ENCODE results near the gene PREPL. TPM values are rescaled to one million over a fixed set of nuclear protein-coding genes. Genes with fewer than 3 reads are reported as not detected.

PREPL gene
- total and polyA plus RNA-seq, 2 of the 4 experiments (the other 2 are of a cell fraction): 27.6 to 39.6 TPM

DNA sequence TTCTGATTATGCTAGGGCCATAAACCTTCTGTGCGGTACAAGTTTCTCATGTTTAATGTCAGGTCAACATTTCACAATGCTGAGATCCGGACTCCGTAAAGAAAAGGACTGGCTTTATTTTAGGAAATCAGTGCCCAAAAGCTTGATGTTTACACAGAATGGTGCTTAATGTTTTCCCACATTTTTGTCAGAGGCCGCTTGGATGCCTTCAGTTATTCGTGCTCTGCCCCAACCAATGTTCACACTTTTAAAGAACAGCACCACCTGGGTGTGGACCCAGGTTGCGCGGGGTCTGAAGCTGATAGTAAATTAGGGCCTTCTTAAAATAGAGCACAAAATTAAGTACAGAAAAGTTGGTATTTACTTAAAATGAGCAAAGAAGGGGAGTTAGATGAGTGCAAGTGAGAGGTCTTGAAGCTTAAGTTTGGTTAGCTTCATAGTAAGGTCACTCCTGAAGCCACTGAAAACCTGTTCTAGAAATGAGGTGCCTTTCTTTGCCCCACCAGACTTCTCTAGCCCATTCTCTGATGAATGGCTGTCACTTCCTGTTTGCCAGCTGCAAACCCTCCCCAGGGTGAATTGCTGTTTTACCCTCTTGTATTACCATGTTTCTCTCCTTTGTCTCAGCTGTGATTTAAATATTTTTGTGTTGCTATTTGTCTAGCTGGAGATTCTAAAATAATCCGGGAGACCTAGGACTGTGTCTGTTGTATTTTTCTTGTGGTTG lies 65.5 kb downstream of the PREPL start:
- POLR2A ChIA-PET (ENCODE audit: unreplicated experiment): no interaction called here
- no peak overlapping the region for H2BK120ac ChIP-seq (ENCODE audit: low read depth, low read length)
- H4K91ac ChIP-seq (ENCODE audit: insufficient read depth, low read depth, low read length): no peak overlapping the region
- dilution Hi-C loops (cut with HindIII; ENCODE audit: low sequenced_read_pairs, unreplicated experiment) (no loop called here), intact Hi-C loops (cut with micrococcal nuclease) (loop anchor here (10.0 kb wide), 1 partner anchor 659 kb away; no protein-coding TSS in a partner anchor), in situ Hi-C loops (cut with MboI; ENCODE audit: low sequenced_read_pairs) (loop anchor here (25.0 kb wide), 1 partner anchor 208 kb away; no protein-coding TSS in a partner anchor)
- H3K4me3 ChIP-seq (ENCODE audit: insufficient read depth, low read depth, low read length): no peak overlapping the region
- H2BK5ac ChIP-seq (ENCODE audit: low read depth, low read length, poor library complexity, severe bottlenecking): no peak overlapping the region
- CTCF ChIA-PET: interaction anchor here (0.5 to 1.3 kb wide), 3 partner anchors 140 to 1311 kb away, joined by 3 read pairs; no protein-coding TSS in a partner anchor
- no peak overlapping the region for H3K27ac ChIP-seq (ENCODE audit: insufficient read depth, low read length)
- H2BK15ac ChIP-seq (ENCODE audit: low read depth, low read length): no peak overlapping the region
- no peak overlapping the region for H2AK9ac ChIP-seq (replicated peaks; ENCODE audit: low read depth, low read length, poor library complexity)
- H3K23ac ChIP-seq (ENCODE audit: low read depth, low read length): no peak overlapping the region
- no peaks in the 10 kb centered on the region for H3K9me3 ChIP-seq (ENCODE audit: control insufficient read depth, insufficient read depth, low read length)
- no peaks in the 10 kb centered on the region for H3K36me3 ChIP-seq (ENCODE audit: control insufficient read depth, insufficient read depth, low read length)
- BruUV-seq (replicated peaks): no TSS peak
- no peak overlapping the region for H2BK20ac ChIP-seq (ENCODE audit: low read depth, low read length)
- DNase-seq (no peak), ATAC-seq (ENCODE audit: low read depth) (no peak)
- no peak overlapping the region for H3K4ac ChIP-seq (ENCODE audit: low read depth, low read length)
- peaks cover 7% of the 10 kb centered on the region; the same call in 1 of the 2 replicates for H3K9me1 ChIP-seq (ENCODE audit: insufficient read depth, low read length)
- H4K8ac ChIP-seq (ENCODE audit: low read depth in 2 of 2, low read length in 2 of 2): no peak overlapping the region
- H3K4me1 ChIP-seq (ENCODE audit: control insufficient read depth, insufficient read depth, low read length): peaks cover 5% of the 10 kb centered on the region
- H3K14ac ChIP-seq (replicated peaks; ENCODE audit: low read depth, low read length): no peak overlapping the region
- no peak overlapping the region for H3K4me2 ChIP-seq (ENCODE audit: low read depth, low read length)
- H4K5ac ChIP-seq (ENCODE audit: low read depth, low read length): no peak overlapping the region
- 43% methylated on average over 4 of the region's 8 CpGs; no CpG with 5 or more reads in 1 of the 2 experiments for WGBS, 2 experiments (ENCODE audit: extremely low coverage in 2 of 2, insufficient read length in 1 of 2)
- no peak overlapping the region for H3K56ac ChIP-seq (ENCODE audit: extremely low read depth, insufficient read depth, low read length)
- no peak overlapping the region for H2AK5ac ChIP-seq (ENCODE audit: low read depth, low read length)
- no peak overlapping the region for H3K18ac ChIP-seq (ENCODE audit: low read depth, low read length)
- peaks cover 3% of the 10 kb centered on the region; the same call in 1 of the 2 replicates for H4K20me1 ChIP-seq (ENCODE audit: insufficient read depth, low read length)
- H3K9ac ChIP-seq (ENCODE audit: low read depth, low read length): no peak overlapping the region
- no peaks in the 10 kb centered on the region for H3K79me1 ChIP-seq (ENCODE audit: low read depth in 1 of 2, low read length in 2 of 2)
- no peak overlapping the region for H2AFZ ChIP-seq (replicated peaks; ENCODE audit: low read length, poor library complexity)
- peaks cover 21% of the 10 kb centered on the region for H3K27me3 ChIP-seq (ENCODE audit: control insufficient read depth, insufficient read depth, low read length)
- no peak for TF ChIP-seq CEBPB (IDR thresholded peaks at IDR 0.05; ENCODE audit: low read depth, low read length)
- TF ChIP-seq MAFK (IDR thresholded peaks at IDR 0.05; ENCODE audit: low read depth, low read length): no peak
- TF ChIP-seq, protein P1, sequence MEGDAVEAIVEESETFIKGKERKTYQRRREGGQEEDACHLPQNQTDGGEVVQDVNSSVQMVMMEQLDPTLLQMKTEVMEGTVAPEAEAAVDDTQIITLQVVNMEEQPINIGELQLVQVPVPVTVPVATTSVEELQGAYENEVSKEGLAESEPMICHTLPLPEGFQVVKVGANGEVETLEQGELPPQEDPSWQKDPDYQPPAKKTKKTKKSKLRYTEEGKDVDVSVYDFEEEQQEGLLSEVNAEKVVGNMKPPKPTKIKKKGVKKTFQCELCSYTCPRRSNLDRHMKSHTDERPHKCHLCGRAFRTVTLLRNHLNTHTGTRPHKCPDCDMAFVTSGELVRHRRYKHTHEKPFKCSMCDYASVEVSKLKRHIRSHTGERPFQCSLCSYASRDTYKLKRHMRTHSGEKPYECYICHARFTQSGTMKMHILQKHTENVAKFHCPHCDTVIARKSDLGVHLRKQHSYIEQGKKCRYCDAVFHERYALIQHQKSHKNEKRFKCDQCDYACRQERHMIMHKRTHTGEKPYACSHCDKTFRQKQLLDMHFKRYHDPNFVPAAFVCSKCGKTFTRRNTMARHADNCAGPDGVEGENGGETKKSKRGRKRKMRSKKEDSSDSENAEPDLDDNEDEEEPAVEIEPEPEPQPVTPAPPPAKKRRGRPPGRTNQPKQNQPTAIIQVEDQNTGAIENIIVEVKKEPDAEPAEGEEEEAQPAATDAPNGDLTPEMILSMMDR (conservative IDR thresholded peaks at IDR 0.05; ENCODE audit: low read depth, low read length): no peak
- TF ChIP-seq NFE2L2 (IDR thresholded peaks at IDR 0.05; ENCODE audit: low read depth, low read length): no peak
- TF ChIP-seq FOS (IDR thresholded peaks at IDR 0.05; ENCODE audit: low read depth, low read length): no peak
- TF ChIP-seq, protein P2, sequence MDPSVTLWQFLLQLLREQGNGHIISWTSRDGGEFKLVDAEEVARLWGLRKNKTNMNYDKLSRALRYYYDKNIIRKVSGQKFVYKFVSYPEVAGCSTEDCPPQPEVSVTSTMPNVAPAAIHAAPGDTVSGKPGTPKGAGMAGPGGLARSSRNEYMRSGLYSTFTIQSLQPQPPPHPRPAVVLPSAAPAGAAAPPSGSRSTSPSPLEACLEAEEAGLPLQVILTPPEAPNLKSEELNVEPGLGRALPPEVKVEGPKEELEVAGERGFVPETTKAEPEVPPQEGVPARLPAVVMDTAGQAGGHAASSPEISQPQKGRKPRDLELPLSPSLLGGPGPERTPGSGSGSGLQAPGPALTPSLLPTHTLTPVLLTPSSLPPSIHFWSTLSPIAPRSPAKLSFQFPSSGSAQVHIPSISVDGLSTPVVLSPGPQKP (IDR thresholded peaks at IDR 0.05; ENCODE audit: borderline replicate concordance, low read depth, low read length): no peak
- TF ChIP-seq CHD1 (IDR thresholded peaks at IDR 0.05; ENCODE audit: low read depth, low read length): no peak
- no peak for TF ChIP-seq POLR2A (IDR thresholded peaks at IDR 0.05; ENCODE audit: low read depth, low read length)
- no peak for TF ChIP-seq RAD21 (IDR thresholded peaks at IDR 0.05; ENCODE audit: low read length)
- no peak for TF ChIP-seq RCOR1 (IDR thresholded peaks at IDR 0.05; ENCODE audit: insufficient replicate concordance, low read length)
- TF ChIP-seq RFX5 (IDR thresholded peaks at IDR 0.05; ENCODE audit: low read depth, low read length): no peak
- TF ChIP-seq, protein P3, sequence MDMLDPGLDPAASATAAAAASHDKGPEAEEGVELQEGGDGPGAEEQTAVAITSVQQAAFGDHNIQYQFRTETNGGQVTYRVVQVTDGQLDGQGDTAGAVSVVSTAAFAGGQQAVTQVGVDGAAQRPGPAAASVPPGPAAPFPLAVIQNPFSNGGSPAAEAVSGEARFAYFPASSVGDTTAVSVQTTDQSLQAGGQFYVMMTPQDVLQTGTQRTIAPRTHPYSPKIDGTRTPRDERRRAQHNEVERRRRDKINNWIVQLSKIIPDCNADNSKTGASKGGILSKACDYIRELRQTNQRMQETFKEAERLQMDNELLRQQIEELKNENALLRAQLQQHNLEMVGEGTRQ (IDR thresholded peaks at IDR 0.05; ENCODE audit: low read depth, low read length): no peak
- no peak for TF ChIP-seq BHLHE40 (IDR thresholded peaks at IDR 0.05; ENCODE audit: low read depth, low read length)
- TF ChIP-seq MAZ (IDR thresholded peaks at IDR 0.05; ENCODE audit: borderline replicate concordance, low read depth, low read length): no peak
- TF ChIP-seq SMC3 (IDR thresholded peaks at IDR 0.05; ENCODE audit: low read depth, low read length): no peak

Data from IMR-90 (cell line).